Adrenal gland (tissue), 5 donors: ENCODE results near the gene CIB4.

Experiments used
- POLR2A ChIP-seq, 2 donors: fragments of 450-650 bp; IDR thresholded peaks; one replicate each; pipeline ENCODE4 v1.6.1; 2017; ENCODE audit warnings: antibody characterized with exemption in 2 of 2, mild to moderate bottlenecking in 2 of 2, moderate library complexity in 1 of 2
- TF ChIP-seq, protein P1 (sequence below), 6 experiments: fragments of 450-650 bp in 4 of 6; fragments of 200-600 bp in 2 of 6; sonication (generic) in 1 of 6; IDR thresholded peaks; 1 replicate in 5 of 6; 2 replicates in 1 of 6; pipeline versions ENCODE4 v1.5.1 to v1.8.0; 2016 to 2021; ENCODE audit warnings: antibody characterized with exemption in 6 of 6, mild to moderate bottlenecking in 2 of 6, moderate library complexity in 1 of 6
- donor health status: DM: no; HTN: no; CAD: no.

DNA sequence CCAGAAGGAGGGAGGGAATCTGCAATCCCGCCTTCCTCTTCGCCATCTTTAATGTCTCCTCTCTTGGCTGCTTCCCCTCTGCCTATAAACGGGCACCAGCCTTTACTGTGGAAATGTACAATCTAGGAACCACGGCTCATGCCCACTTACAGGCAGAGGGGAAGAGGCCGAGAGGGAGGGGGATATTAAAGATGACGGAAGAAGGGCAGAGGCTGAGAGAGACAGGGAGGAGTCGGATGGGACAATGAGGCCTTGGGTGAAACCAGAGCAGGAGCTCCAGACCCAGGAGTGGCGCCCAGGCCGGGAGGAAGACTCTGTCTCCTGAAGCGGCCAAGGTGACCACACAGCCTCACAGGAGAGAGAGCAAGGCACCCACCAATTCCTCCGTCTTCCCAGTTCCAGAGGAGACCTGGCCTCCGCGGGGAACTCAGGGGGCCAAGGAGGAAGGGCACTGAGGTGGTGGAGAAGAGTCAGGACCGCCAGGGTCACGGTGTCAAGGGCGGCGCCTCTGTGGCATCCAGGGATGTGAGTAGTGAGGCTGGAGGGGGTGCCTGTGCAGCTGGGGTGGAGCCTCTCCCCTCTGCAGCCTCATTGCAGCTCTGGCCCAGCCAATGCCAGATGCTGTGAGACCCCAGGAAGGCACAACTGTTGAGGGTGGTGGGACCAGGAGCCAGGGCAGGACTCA, 67.8 kb downstream of the CIB4 start:
- TF ChIP-seq POLR2A (IDR thresholded peaks at IDR 0.05), result no peak
- TF ChIP-seq, protein P1, sequence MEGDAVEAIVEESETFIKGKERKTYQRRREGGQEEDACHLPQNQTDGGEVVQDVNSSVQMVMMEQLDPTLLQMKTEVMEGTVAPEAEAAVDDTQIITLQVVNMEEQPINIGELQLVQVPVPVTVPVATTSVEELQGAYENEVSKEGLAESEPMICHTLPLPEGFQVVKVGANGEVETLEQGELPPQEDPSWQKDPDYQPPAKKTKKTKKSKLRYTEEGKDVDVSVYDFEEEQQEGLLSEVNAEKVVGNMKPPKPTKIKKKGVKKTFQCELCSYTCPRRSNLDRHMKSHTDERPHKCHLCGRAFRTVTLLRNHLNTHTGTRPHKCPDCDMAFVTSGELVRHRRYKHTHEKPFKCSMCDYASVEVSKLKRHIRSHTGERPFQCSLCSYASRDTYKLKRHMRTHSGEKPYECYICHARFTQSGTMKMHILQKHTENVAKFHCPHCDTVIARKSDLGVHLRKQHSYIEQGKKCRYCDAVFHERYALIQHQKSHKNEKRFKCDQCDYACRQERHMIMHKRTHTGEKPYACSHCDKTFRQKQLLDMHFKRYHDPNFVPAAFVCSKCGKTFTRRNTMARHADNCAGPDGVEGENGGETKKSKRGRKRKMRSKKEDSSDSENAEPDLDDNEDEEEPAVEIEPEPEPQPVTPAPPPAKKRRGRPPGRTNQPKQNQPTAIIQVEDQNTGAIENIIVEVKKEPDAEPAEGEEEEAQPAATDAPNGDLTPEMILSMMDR (IDR thresholded peaks at IDR 0.05), result no peak
